HUES6 (cell line): ENCODE results near the gene WDFY4.

Source experiments
- H3K27ac ChIP-seq: 2 replicates; pipeline ENCODE4 v1.7.0; 2013; ENCODE audit warnings: low read depth, mild to moderate bottlenecking, low read length, inconsistent platforms
- H3K27me3 ChIP-seq: 2 replicates; pipeline ENCODE4 v1.6.1; 2013; ENCODE audit warnings: low read length; ENCODE audit not compliant: control insufficient read depth, insufficient read depth
- H3K36me3 ChIP-seq: 2 replicates; pipeline ENCODE4 v1.6.1; 2013; ENCODE audit warnings: low read length; ENCODE audit not compliant: control insufficient read depth, insufficient read depth
- H3K4me1 ChIP-seq: 2 replicates; pipeline ENCODE4 v1.6.1; 2013; ENCODE audit warnings: low read length; ENCODE audit not compliant: control insufficient read depth, insufficient read depth
- H3K4me3 ChIP-seq: 2 replicates; pipeline ENCODE4 v1.5.1; 2013; ENCODE audit warnings: low read depth, low read length
- H3K9ac ChIP-seq: one replicate; pipeline ENCODE4 v1.6.1; 2013; ENCODE audit warnings: mild to moderate bottlenecking, low read length
- H3K9me3 ChIP-seq: 2 replicates; pipeline ENCODE4 v1.6.1; 2013; ENCODE audit warnings: low read depth, low read length; ENCODE audit not compliant: control insufficient read depth, insufficient read depth

The WDFY4 gene

DNA sequence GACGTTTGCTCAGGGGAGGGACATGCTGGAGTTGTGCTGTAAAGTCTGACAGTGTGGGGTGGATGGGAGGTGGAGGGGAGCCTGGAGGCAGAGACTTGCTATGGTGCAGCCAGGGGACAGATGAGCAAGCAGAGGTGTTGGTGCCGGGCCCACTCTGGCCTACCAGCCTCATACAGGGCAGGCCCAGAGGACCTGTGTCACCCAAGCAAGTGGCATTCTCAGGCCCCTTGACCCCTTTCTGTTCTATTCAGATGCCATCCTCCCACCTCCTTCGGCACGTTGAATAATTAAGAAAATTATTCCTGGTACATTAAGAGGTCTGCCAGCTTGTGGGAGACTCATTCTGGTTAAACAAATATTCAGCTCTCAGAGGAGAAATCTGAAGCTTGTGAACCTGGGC is 8.5 kb downstream of the WDFY4 start:
- Histone ChIP-seq H3K4me3 (no peak overlapping the region), H3K9ac (no peak overlapping the region), H3K27ac (no peak overlapping the region), H3K36me3 (no peaks in the 10 kb centered on the region), H3K27me3 (no peaks in the 10 kb centered on the region), H3K4me1 (peaks cover 7% of the 10 kb centered on the region; the same call in 1 of the 2 replicates), H3K9me3 (peaks cover 8% of the 10 kb centered on the region; the same call in 1 of the 2 replicates)

DNA sequence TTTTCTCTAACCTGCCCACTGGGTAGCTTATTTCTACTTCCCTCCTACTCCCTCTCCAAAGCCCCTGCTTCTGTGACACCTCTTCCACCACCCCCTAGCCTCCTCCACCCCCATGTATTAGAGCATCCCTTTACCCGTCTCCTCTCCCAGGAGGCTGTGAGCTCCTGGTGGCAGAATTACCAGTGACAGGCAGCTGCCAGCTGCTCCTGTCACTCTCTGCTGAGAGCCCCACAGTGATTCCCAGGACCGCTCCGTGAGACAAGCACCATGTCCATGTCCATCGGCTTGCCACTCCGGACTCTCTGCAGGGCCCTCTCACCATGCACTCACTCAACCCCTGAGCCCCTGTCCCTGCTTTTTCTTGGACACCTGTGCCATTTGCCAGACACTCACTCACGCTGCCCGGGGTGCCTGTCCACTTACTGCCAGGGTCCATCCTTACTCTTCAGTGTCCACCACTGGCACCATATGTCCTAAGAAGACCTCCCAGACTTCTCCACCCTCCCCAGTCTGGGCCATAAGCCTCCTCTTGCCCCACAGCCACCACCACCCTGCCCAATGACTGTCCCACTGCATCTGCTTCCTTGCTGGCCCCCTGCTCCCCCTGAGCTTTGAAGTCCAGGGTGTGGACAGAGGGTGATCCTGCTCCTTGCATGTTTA is 9.8 kb downstream of the WDFY4 start:
- Histone ChIP-seq H3K27ac (no peak overlapping the region), H3K4me1 (peaks cover 7% of the 10 kb centered on the region; the same call in 1 of the 2 replicates), H3K9ac (no peak overlapping the region)

DNA sequence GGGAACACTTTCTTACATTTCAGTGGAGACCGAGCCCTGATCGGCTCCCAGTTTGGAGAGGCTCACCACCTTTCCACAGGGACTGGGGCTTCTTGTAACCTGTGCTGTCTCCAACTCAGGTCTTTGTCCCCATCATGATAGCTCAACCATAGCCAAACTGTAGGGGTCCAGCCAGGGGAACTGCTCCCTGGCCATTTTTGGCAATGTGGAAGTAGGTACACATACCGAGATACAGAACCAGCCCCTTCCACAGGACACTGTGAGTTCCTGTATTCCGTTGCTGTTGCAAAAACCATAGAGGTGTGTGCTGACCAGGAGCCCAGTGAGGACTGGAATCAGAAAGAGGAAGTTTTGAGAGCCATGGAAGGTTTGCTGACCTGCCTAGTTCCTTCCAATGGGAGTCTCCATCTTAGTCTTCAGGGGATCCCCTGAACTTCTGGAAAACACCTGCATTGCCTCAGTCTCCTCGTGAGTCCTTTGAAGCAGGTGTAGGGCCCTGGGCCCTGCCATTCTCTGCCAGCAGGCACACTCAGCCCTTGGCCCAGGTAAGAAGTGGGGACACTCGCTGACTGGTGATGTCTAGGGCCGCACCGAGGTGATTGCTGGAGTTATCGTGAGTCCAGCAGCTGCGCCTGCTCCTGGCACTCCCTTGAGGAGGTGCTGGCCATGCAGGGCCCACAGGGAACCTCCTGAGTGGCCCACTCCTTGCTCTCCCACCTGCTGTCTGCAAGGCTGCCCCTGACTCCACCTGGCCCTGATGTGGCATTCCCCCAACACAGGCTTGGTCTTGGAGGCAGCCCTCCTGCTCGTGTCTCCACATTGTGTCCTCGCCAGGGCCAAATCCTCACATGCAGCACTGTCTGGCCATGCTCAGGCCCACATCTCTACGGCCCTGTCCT is 11.2 kb downstream of the WDFY4 start:
- Histone ChIP-seq H3K9ac (no peak overlapping the region), H3K36me3 (no peaks in the 10 kb centered on the region), H3K27me3 (no peaks in the 10 kb centered on the region), H3K4me1 (peaks cover 7% of the 10 kb centered on the region; the same call in 1 of the 2 replicates), H3K27ac (no peak overlapping the region), H3K4me3 (no peak overlapping the region), H3K9me3 (no peaks in the 10 kb centered on the region)

More for the DNA sequence above, 9.8 kb downstream of the WDFY4 start:
- Histone ChIP-seq H3K9me3 (peaks cover 8% of the 10 kb centered on the region; the same call in 1 of the 2 replicates), H3K4me3 (no peak overlapping the region), H3K36me3 (no peaks in the 10 kb centered on the region), H3K27me3 (no peaks in the 10 kb centered on the region)

DNA sequence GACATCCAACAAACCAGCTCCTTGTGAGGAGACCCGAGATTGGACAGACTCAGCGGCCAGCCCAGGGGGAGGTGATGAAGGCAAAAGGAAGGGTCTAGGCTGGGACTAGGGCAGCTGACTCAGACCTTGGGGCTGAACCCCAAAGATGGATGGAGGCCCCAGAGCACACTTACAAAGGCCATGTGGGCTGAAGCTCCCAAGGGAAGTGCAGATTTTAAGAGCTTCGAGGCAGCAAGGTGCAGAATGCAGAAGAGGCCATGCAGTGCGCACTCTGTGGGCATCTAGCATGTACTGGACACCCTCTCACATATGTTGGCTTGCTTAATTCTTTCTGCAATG is 11.8 kb downstream of the WDFY4 start:
- H3K4me3 ChIP-seq, result no peak overlapping the region
- peaks cover 7% of the 10 kb centered on the region; the same call in 1 of the 2 replicates for H3K4me1 ChIP-seq
- no peaks in the 10 kb centered on the region for H3K9me3 ChIP-seq
- H3K9ac ChIP-seq, result no peak overlapping the region
- no peak overlapping the region for H3K27ac ChIP-seq
- no peaks in the 10 kb centered on the region for H3K27me3 ChIP-seq
- no peaks in the 10 kb centered on the region for H3K36me3 ChIP-seq

DNA sequence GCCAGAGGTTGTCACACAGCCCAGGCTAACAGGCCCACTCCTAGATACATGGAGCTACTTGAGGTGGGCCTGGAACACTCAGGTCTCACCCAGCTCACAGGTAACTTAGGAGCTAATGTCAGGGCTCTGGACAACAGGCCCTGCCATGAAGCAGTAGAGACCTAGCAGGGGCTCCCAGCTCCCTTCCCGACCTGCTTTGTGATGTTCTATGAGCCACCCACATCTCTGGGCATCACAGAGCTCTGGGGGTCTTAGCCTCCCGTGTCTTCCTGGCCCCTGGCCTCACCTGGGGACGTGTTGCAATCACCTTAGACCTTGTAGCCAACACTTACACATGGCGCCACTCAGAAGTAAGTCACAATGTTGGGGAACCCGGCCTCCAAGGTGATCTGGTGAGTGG is 12.4 kb downstream of the WDFY4 start:
- no peaks in the 10 kb centered on the region for H3K36me3 ChIP-seq
- H3K4me3 ChIP-seq, result no peak overlapping the region
- H3K9me3 ChIP-seq, result no peaks in the 10 kb centered on the region
- no peak overlapping the region for H3K27ac ChIP-seq
- peaks cover 7% of the 10 kb centered on the region; the same call in 1 of the 2 replicates for H3K4me1 ChIP-seq
- H3K9ac ChIP-seq, result no peak overlapping the region
- peaks cover under 1% of the 10 kb centered on the region; the same call in 1 of the 2 replicates for H3K27me3 ChIP-seq

DNA sequence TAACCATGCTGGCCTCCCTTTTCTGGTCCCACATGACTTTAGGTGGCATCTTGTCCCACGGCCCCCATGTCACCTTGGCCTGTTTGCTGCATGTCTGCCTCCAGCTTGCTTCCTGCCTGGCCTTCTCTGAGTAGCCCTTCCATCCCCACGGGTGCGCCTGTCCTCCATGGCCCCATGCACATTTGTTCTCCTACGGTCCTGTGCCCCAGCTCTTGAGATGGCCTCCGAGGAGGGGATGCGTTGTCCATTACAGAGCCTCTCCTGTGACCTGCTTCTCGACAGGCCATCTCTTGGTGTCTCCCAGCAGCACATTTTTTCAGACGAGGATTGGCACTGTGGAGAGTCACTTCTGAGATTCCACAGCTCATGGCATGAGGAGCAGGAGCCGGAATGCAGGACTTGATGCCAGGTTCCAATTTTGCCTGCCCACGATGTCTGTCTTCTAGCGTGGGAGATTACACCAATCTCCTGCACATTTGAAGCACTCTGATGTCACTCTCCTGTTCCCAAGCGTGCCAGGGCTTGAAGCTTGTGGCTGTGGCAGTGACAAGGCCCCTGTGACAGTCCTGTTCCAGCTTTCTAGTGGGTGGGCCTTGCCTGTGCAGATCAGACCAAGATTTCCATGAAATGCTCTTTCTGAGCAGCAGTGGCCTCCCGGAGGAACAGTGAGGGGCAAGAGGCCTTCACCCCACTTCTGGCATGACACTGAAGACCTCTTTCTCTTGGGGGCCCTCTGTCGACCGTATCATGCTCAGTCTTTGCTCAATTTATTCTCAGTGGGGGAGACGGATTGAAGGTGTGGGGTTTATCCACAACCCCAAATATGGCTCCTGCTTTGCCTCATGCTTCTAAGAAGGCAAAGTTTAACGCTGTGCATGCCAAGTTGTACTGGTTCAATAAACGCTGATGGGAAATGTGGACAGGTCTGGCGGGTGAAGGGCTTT is 13.4 kb downstream of the WDFY4 start:
- no peak overlapping the region for H3K27ac ChIP-seq
- H3K9ac ChIP-seq, result no peak overlapping the region
- no peaks in the 10 kb centered on the region for H3K36me3 ChIP-seq
- no peaks in the 10 kb centered on the region for H3K4me1 ChIP-seq
- H3K27me3 ChIP-seq, result peaks cover 3% of the 10 kb centered on the region; the same call in 1 of the 2 replicates
- H3K4me3 ChIP-seq, result no peak overlapping the region
- no peaks in the 10 kb centered on the region for H3K9me3 ChIP-seq

DNA sequence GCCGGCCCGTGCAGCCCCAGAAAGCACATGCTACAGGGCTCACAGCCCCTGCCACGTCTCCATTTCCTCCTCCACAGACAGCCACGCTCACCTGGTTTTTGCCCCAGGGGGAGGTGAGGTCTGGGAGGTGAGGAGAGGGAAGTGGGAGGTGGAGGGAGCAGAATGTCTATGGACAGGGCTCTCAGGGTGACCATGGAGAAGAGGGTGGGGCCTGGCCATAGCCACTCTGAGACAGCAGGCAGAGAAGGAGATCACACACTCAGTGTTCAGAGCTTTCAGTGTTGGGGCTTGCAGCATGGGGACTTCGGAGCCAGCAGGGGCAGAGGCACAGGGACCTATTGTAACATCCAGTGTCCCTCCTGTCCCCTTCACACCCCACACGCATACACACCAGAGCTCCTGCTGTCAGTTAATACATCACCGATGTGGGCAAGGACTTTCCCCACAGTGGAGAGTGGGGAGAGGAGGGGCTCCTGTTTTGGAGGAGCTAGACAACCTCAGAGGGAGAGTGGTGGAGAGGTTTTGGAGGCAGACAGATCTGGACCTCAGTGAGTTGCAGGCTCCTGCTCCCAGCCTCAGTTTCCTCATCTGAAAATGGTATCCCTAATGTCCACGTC is 14.4 kb downstream of the WDFY4 start:
- Histone ChIP-seq H3K4me3 (no peak overlapping the region), H3K27me3 (peaks cover 3% of the 10 kb centered on the region; the same call in 1 of the 2 replicates), H3K9me3 (no peaks in the 10 kb centered on the region), H3K9ac (no peak overlapping the region), H3K4me1 (no peaks in the 10 kb centered on the region), H3K36me3 (no peaks in the 10 kb centered on the region), H3K27ac (no peak overlapping the region)

DNA sequence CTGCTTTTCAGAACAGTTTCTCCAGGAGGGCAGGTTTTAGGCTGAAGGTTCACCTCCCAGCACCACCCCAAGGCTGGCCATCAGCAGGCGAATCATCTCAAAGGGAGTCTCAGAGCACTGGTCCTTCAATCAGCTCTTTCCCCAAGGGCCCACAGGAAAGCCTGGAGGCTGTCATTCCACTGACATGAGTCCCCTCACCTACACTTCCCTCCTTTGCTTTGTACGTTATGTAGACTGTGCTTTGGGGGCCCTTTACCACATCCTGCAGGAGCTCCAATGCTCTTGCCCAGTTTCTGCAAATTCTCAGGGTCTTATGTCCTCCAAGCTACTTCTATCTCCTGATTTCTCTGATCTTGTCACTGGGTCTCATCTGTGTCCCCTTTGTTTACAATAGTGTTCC is 15.4 kb downstream of the WDFY4 start:
- Histone ChIP-seq H3K36me3 (no peaks in the 10 kb centered on the region), H3K9ac (no peak overlapping the region), H3K27ac (no peak overlapping the region), H3K27me3 (peaks cover 3% of the 10 kb centered on the region; the same call in 1 of the 2 replicates), H3K4me3 (no peak overlapping the region), H3K4me1 (no peaks in the 10 kb centered on the region), H3K9me3 (no peaks in the 10 kb centered on the region)

DNA sequence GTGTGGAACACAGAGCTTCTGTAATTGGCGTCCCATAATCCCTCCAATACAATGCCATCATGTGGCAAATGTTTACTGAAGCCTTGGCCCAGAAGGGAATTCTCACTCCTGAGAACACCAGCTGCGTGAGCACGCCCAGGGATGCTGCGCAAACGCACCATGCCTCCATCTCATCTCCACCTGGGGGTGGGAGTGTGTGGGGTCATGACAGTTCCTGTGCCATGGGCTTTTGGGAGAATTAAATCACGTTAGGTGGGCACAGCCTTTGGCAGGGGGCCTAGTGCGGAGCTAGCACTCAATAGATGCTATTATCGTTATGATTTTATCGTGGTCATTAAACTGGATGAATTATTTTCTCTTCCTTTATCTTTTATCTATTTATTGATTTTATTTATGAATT is 15.8 kb downstream of the WDFY4 start:
- Histone ChIP-seq H3K36me3 (no peaks in the 10 kb centered on the region), H3K4me1 (no peaks in the 10 kb centered on the region), H3K9me3 (no peaks in the 10 kb centered on the region), H3K4me3 (no peak overlapping the region), H3K27ac (no peak overlapping the region), H3K27me3 (peaks cover 3% of the 10 kb centered on the region; the same call in 1 of the 2 replicates), H3K9ac (no peak overlapping the region)

DNA sequence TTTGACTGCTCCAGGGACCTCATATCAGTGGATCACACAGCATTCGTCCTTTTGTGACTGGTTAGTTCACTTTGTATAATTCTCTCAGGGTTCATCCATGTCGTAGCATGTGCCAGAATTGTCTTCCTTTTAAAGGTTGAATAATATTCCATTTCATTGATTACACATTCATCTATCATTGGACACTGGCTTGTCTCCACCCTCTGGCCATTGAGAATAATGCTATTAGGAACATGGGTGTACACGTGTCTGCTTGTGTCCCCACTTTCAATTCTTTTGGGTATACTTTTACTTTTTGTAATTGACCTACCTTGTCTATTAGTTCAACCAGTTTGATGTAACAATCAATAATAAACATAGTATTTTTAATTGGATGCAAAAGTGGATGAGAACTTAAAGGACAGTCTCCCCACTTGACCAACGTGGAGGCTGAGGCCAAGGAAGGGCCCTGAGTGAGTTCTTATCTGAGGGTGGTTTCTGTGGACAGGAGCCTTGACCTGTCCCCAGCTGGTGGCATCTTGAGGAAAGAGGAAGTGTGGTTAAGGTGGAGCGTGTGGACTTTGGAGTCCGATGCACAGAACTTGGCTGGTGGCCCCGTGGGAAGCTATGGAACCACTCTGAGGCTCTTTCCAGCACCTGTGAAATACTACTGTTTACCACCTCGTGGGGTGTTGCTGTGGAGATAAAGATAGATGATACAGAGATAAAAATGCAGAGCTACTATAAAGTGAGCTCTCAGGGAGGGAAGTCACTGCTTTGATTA is 16.6 kb downstream of the WDFY4 start:
- Histone ChIP-seq H3K4me3 (no peak overlapping the region), H3K9me3 (no peaks in the 10 kb centered on the region), H3K36me3 (no peaks in the 10 kb centered on the region), H3K27me3 (peaks cover 8% of the 10 kb centered on the region; the same call in 1 of the 2 replicates), H3K27ac (no peak overlapping the region), H3K9ac (no peak overlapping the region), H3K4me1 (no peaks in the 10 kb centered on the region)
